ENCODE results near the gene KCNS1.

Gene KCNS1

DNA sequence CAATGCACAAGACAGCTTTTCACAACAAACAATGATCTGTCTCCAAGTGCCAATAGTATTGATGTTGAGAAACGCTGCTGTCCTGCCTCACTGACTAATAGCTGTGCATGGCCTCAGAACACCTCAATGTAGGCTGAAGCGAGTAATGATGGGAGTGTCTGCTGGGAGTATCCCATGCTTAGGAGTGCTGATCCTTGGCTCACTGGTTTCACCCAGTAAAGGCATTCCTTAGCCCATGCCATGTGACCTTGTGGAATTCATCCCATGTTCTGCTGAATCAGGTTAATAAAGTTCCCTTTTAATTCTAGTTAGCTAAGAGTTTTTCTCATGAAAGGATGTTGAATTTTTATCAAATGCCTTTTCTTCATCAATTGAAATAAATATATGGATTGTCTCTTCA is 27.2 kb upstream of the KCNS1 start:
- no peak for DNase-seq (ENCODE audit: extremely low spot score)
- CTCF ChIA-PET, result interaction anchor here (1.0 kb wide), 1 partner anchor 10 kb away, joined by 3 read pairs; no protein-coding TSS in a partner anchor
- TF ChIP-seq FOXM1 (IDR thresholded peaks at IDR 0.05; ENCODE audit: borderline replicate concordance) (no peak), CTBP1 (IDR thresholded peaks at IDR 0.05; ENCODE audit: borderline replicate concordance) (no peak), NFRKB (IDR thresholded peaks at IDR 0.05) (no peak), FOXA1 (IDR thresholded peaks at IDR 0.05) (no peak), HDGF (IDR thresholded peaks at IDR 0.05; ENCODE audit: borderline replicate concordance) (no peak), SUZ12 (IDR thresholded peaks at IDR 0.05) (no peak)
- TF ChIP-seq, protein P1, sequence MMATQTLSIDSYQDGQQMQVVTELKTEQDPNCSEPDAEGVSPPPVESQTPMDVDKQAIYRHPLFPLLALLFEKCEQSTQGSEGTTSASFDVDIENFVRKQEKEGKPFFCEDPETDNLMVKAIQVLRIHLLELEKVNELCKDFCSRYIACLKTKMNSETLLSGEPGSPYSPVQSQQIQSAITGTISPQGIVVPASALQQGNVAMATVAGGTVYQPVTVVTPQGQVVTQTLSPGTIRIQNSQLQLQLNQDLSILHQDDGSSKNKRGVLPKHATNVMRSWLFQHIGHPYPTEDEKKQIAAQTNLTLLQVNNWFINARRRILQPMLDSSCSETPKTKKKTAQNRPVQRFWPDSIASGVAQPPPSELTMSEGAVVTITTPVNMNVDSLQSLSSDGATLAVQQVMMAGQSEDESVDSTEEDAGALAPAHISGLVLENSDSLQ (IDR thresholded peaks at IDR 0.05), result no peak
- POLR2A ChIA-PET, result no interaction called here

DNA sequence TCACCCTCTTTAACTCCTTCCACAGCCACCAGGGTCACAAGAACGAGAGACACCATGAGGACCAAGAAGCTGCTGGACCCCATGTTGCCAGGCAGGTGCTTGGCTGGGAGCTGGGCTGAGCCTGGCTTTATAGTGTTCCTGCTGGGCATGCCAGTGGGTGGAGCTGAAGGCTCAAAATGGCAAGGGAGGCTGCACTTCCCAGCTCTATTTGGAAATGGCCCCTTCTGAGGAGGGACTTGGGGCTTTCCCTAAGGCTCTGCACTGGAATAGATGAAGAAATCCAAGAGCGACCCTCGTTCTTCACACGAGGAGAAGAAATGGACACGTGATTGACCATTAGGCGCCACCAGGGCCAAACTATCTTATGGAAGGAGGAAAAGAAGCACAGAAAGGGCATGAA is 23.4 kb upstream of the KCNS1 start, which contains the start of gene WFDC12:
WFDC12 (minus strand) TSS at position 101 of the 400 bp plus-strand sequence; CDS start at position 83, 18 bp downstream.
- POLR2A ChIA-PET, result no interaction called here
- TF ChIP-seq FOXM1 (IDR thresholded peaks at IDR 0.05; ENCODE audit: borderline replicate concordance) (no peak), ELF4 (IDR thresholded peaks at IDR 0.05) (no peak), ZNF384 (IDR thresholded peaks at IDR 0.05) (no peak), SUZ12 (IDR thresholded peaks at IDR 0.05) (no peak), HDGF (IDR thresholded peaks at IDR 0.05; ENCODE audit: borderline replicate concordance) (no peak), ARNT (IDR thresholded peaks at IDR 0.05) (no peak), FOXK2 (IDR thresholded peaks at IDR 0.05) (no peak), SP1 (IDR thresholded peaks at IDR 0.05) (no peak)
- CTCF ChIA-PET, result interaction anchor here (1.3 kb wide), 1 partner anchor 80 kb away, joined by 3 read pairs; no protein-coding TSS in a partner anchor
- DNase-seq (ENCODE audit: extremely low spot score), result no peak

DNA sequence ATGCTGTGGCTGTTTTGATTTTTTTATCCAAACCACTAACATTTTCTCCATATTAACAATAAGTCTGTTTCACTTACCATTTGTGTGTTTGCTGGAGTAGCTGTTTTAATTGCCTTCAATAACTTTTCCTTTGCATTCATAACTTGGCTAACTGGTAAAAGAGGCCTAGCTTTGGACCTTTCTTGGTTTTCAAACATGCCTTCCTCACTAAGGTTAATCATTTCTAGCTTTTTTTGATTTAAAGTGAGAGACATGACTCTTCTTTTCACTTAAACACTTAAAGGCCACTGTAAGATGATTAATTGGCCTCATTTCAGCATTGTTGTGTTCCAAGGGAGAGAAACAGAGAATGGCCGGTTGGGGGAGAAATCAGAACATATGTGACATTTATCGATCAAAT is 20.5 kb upstream of the KCNS1 start:
- TF ChIP-seq SP1 (IDR thresholded peaks at IDR 0.05) (no peak), CTBP1 (IDR thresholded peaks at IDR 0.05; ENCODE audit: borderline replicate concordance) (no peak), TARDBP (IDR thresholded peaks at IDR 0.05) (no peak), ARNT (IDR thresholded peaks at IDR 0.05) (no peak), FOXM1 (IDR thresholded peaks at IDR 0.05; ENCODE audit: borderline replicate concordance) (no peak)
- POLR2A ChIA-PET, result no interaction called here
- CTCF ChIA-PET, result interaction anchor here (0.6 to 1.6 kb wide), 2 partner anchors 9 to 180 kb away, joined by 4 to 5 read pairs; no protein-coding TSS in a partner anchor
- no peak for DNase-seq (ENCODE audit: extremely low spot score)

DNA sequence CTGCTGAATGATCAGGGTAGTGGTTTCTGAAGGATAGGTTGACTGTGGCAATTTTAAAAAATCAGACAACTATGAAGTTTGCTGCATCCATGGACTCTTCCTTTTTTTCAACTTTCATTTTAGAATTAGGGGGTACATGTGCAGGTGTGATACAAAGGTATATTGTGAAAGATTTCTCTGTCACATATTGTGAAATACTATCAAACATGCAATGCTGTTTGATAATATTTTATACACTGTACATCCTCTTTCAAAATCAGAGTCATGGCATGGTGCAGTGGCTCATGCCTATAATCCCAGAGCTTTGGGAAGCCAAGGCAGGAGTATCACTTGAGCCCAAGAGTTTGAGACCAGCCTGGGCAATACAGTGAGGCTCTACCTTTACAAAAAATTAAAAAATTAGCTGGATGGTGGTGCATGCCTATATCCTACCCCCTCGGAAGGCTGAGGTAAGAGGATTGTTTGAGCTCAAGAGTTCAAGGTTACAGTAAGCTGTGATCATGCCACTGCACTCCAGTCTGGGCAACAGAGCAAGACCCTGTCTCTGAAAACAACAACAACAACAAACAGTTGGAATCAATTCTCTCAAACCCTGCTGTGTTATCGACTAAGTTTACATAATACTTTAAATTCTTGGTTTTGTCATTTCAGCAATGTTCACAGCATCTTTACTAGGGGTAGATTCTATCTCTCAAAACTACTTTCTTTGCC is 18.8 kb upstream of the KCNS1 start:
- ChIA-PET CTCF (interaction anchor here (1.3 to 1.6 kb wide), 2 partner anchors 8 to 24 kb away, joined by 5 to 8 read pairs; no protein-coding TSS in a partner anchor), POLR2A (no interaction called here)
- no peak for DNase-seq (ENCODE audit: extremely low spot score)
- no peak for TF ChIP-seq L3MBTL2 (conservative IDR thresholded peaks at IDR 0.05)
- TF ChIP-seq ARNT (IDR thresholded peaks at IDR 0.05), result no peak
- no peak for TF ChIP-seq LEF1 (IDR thresholded peaks at IDR 0.05; ENCODE audit: borderline replicate concordance)
- no peak for TF ChIP-seq SUZ12 (IDR thresholded peaks at IDR 0.05)
- TF ChIP-seq HDGF (IDR thresholded peaks at IDR 0.05; ENCODE audit: borderline replicate concordance), result no peak

DNA sequence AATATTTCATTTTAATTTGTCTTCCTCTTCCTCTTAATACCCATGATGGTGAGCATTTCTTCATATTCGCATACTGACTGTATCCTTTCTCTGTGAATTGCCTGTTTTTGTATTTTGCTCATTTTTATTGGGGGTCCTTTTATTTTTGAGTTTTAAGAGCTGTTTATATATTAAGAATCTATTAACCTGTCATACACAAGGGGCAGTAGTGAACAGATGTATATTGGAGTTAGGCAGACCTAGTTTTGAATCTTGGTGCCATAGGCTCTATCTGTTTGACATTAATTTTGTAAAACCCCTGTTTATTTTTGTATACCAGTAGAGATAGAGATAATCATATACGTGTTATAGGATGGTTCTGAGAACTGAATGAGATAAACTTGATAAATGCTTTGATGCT is 17.1 kb upstream of the KCNS1 start:
- CTCF ChIA-PET, result interaction anchor here (1.2 kb wide), 1 partner anchor 11 kb away, joined by 6 read pairs; no protein-coding TSS in a partner anchor

DNA sequence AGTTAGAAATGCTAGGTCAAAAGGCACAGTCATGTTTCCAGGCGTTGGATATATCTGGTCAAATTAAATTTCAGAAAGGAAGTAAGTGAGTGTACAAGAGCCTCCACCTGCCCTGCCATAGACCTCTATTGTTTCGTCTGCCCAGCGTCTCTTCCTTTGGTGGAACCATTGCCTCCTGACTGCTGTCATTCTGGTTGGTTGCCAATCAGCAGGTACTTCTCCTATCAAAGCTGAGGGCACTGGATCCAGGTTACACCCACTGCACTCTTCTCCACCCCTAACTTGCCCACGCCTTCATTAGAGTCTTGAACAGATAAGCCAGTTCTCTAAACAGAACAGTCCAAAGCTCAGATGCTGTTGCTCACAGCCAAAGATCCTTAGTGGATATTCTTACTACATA is 16.7 kb upstream of the KCNS1 start:
- no peak for DNase-seq (ENCODE audit: extremely low spot score)
- TF ChIP-seq FOXA1 (IDR thresholded peaks at IDR 0.05), result no peak
- TF ChIP-seq BHLHE40 (IDR thresholded peaks at IDR 0.05; ENCODE audit: borderline replicate concordance), result no peak
- TF ChIP-seq HDGF (IDR thresholded peaks at IDR 0.05; ENCODE audit: borderline replicate concordance), result no peak
- TF ChIP-seq SUZ12 (IDR thresholded peaks at IDR 0.05), result no peak
- TF ChIP-seq FOXK2 (IDR thresholded peaks at IDR 0.05), result no peak
- no peak for TF ChIP-seq NFRKB (IDR thresholded peaks at IDR 0.05)
- CTCF ChIA-PET, result interaction anchor here (1.2 kb wide), 1 partner anchor 10 kb away, joined by 6 read pairs; no protein-coding TSS in a partner anchor
- POLR2A ChIA-PET, result no interaction called here

More for the DNA sequence above, 17.1 kb upstream of the KCNS1 start:
- POLR2A ChIA-PET, result no interaction called here
- no peak for DNase-seq (ENCODE audit: extremely low spot score)
- no peak for TF ChIP-seq FOXK2 (IDR thresholded peaks at IDR 0.05)
- no peak for TF ChIP-seq ELF4 (IDR thresholded peaks at IDR 0.05)
- TF ChIP-seq, protein P1 (IDR thresholded peaks at IDR 0.05), result no peak
- TF ChIP-seq BHLHE40 (IDR thresholded peaks at IDR 0.05; ENCODE audit: borderline replicate concordance), result no peak
- TF ChIP-seq LEF1 (IDR thresholded peaks at IDR 0.05; ENCODE audit: borderline replicate concordance), result no peak
- TF ChIP-seq SUZ12 (IDR thresholded peaks at IDR 0.05), result no peak
- no peak for TF ChIP-seq TARDBP (IDR thresholded peaks at IDR 0.05)

DNA sequence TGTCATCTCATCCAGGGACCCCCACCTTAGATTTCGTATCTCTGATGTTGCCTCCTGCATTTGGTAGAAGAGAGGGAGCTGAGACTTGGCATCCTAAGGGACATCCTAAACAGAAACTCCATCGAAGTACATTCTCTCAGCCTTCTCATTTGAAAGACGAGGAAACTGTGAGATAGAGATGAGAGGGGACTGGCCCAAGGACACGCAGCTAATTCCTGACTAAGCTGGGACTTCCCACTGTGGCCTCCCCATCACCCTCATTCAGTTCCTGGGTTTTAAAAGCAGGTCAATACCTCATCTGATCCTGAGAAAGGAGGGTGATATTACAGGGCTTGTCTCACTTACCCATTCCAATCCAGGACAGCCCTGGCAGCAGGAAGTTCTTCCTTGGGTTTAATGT is 14.9 kb upstream of the KCNS1 start:
- TF ChIP-seq CTBP1 (IDR thresholded peaks at IDR 0.05; ENCODE audit: borderline replicate concordance) (no peak), FOXK2 (IDR thresholded peaks at IDR 0.05) (no peak), HDGF (IDR thresholded peaks at IDR 0.05; ENCODE audit: borderline replicate concordance) (no peak), ELF4 (IDR thresholded peaks at IDR 0.05) (no peak), FOXM1 (IDR thresholded peaks at IDR 0.05; ENCODE audit: borderline replicate concordance) (no peak), TARDBP (IDR thresholded peaks at IDR 0.05) (no peak), FOXA1 (IDR thresholded peaks at IDR 0.05) (no peak), ZNF384 (IDR thresholded peaks at IDR 0.05) (no peak), BHLHE40 (IDR thresholded peaks at IDR 0.05; ENCODE audit: borderline replicate concordance) (no peak), ARNT (IDR thresholded peaks at IDR 0.05) (no peak)
- DNase-seq (ENCODE audit: extremely low spot score), result no peak
- POLR2A ChIA-PET, result no interaction called here
- CTCF ChIA-PET, result no interaction called here

All from HEK293T (cell line).